HG03571 (cell line): Measurements from ENCODE around the gene SYNPO2.

Experiments
- ATAC-seq: cut with Tn5 transposase; IDR thresholded peaks from one replicate; pipeline ENCODE4 v1.9.1; 2021; ENCODE audit not compliant: unreplicated experiment

SYNPO2 gene, protein sequence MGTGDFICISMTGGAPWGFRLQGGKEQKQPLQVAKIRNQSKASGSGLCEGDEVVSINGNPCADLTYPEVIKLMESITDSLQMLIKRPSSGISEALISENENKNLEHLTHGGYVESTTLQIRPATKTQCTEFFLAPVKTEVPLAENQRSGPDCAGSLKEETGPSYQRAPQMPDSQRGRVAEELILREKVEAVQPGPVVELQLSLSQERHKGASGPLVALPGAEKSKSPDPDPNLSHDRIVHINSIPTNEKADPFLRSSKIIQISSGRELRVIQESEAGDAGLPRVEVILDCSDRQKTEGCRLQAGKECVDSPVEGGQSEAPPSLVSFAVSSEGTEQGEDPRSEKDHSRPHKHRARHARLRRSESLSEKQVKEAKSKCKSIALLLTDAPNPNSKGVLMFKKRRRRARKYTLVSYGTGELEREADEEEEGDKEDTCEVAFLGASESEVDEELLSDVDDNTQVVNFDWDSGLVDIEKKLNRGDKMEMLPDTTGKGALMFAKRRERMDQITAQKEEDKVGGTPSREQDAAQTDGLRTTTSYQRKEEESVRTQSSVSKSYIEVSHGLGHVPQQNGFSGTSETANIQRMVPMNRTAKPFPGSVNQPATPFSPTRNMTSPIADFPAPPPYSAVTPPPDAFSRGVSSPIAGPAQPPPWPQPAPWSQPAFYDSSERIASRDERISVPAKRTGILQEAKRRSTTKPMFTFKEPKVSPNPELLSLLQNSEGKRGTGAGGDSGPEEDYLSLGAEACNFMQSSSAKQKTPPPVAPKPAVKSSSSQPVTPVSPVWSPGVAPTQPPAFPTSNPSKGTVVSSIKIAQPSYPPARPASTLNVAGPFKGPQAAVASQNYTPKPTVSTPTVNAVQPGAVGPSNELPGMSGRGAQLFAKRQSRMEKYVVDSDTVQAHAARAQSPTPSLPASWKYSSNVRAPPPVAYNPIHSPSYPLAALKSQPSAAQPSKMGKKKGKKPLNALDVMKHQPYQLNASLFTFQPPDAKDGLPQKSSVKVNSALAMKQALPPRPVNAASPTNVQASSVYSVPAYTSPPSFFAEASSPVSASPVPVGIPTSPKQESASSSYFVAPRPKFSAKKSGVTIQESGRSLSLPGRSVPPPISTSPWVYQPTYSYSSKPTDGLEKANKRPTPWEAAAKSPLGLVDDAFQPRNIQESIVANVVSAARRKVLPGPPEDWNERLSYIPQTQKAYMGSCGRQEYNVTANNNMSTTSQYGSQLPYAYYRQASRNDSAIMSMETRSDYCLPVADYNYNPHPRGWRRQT

DNA sequence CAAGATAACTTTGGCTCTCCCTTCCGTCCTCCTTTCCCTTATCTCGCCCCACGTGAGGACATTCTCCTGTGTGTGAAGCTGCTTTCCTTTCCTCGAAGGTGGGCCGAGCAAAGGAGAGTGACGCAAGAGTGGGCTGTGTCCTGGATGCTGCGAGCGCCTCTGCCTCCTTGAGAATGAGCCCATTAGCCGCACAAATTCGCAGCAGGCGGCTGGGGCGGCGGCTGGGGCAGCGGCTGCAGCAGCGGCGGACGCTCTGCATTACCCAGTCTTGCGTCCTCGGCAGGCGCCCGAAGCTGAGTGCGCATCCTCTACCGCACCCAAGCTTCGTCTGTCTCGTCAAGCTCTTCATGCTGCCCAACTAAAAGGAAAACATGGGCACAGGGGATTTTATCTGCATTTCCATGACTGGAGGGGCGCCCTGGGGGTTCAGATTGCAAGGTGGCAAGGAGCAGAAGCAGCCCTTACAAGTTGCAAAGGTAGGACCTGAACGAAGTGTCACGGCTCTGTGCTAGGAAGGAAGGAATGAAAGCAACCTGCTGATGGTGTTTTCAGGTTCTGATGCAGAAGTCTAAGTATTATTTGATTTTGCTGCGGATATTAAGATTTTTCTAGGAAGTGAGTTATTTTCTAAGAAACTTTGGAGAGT is at the start of gene SYNPO2:
TSS of gene SYNPO2 (plus strand) at position 189 of the 646 bp plus-strand sequence. CDS start at position 372, 183 bp downstream.
- peak; percentile 86 for ATAC-seq

GRCh38 chr4:118839221-118839927 is 49.3 kb upstream of the SYNPO2 start:
- ATAC-seq: no peak

- ATAC-seq: no peak
These were observed 46.6 kb upstream of the SYNPO2 start for GRCh38 chr4:118842055-118842454.

- no peak for ATAC-seq
These were observed 45.4 kb upstream of the SYNPO2 start for GRCh38 chr4:118843237-118843636.

- ATAC-seq: no peak
These were observed 43.1 kb upstream of the SYNPO2 start for GRCh38 chr4:118845552-118846050.

DNA sequence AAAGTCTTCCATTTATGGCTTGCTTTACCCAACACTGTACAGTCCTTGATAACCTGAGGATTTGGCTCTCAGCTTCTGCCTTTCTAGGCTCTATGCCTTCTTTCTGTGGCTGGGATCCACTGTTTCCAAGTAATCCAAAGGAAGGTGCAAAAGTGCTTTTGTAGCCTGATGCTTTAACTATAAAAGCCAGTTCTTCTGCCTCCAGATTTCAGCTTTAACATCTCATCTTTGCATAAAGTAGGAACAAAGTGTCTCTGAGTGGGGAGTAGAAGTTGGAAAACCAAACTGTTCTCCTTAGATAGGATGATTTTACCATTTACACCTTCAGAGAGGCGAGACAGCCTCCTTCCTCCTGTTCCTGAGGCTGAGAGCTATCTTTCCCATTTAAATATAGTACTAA is 41.7 kb upstream of the SYNPO2 start:
- no peak for ATAC-seq

GRCh38 chr4:118848242-118848641 is 40.4 kb upstream of the SYNPO2 start:
- no peak for ATAC-seq

DNA sequence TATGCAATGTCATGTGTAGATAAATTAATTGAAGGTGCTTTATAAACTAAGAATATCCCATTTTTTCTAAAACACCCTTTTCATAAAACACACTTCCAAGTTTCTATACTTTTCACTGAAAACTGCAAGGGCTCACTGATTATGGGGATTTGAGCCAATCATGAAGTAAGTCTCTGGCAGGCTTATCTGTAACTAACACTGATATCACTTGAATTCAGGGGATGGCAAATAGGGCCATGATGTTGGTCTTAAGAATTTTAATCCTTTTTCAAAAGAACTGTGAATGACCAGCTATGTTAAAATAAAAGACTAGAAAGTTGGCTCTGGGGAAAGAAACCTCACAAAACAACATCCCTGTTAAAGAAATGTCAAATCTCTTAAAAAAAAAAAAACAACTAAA is 39.8 kb upstream of the SYNPO2 start:
- ATAC-seq: no peak

DNA sequence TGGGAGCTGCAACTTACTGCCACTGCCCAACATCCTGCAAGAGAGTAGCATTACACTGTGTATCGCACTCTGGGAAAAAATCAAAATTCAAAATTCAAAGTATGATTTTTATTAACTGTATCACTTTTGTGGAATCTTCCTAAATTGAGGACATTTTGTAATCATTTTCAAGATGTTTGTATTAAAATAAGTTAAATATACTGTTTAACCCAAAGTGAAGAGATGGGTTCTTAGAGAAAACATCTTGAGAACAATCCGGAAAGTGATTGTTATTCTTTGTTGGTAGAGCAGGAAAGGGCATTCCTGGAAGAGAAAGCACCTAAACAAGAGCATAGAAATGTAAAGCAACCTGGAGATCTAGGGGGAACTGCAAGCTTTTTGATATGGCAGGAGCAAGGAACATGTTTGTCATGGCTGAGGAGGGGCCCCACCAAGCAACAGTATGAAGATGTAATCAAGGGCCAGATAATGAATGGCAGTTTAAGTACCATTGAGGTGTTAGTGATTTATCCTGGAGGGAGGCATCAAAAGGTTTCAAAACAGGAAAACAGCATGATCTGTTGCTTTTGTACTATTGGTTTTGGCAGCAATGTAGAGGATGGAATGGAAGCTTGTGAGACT is 38.7 kb upstream of the SYNPO2 start:
- no peak for ATAC-seq

GRCh38 chr4:118850488-118851173 is 38.0 kb upstream of the SYNPO2 start:
- peak; percentile 85 for ATAC-seq

DNA sequence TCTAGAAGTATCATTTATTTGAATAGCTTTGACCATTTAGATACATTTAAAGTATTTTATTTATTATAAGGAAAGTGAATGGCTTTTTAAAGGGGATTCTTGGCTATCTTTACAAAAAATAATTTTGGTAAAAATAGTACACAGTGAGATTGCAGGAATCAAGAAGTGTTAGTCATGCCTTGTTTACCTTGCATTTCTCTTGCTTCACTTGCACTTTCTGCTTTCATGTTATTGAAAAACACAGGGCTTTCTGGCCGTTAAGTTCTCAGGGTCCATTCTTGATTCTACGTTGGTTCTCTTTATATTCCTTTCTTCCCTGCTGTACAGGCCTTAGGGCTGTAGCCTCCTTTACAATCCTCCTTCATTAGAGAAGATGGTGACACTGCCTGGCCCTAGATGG is 30.9 kb upstream of the SYNPO2 start:
- no peak for ATAC-seq

DNA sequence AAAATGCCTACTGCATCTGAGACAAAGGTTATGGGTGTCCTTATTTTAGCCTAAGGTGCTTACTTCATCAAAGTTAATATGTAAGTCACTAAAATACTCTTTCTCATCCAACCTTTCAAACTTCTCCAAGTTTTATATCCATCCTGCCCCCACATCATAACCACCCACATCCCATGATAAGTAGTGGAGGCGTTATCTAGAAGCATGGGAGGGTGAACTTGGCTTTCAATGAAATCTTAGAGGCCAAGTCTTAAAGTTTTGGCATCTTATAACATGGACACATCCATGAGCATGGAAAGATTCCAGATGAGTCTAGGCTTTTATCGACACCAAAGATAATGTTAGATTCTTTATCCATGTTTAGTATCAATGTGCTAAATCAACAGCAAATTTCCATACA is 29.9 kb upstream of the SYNPO2 start:
- ATAC-seq: no peak

DNA sequence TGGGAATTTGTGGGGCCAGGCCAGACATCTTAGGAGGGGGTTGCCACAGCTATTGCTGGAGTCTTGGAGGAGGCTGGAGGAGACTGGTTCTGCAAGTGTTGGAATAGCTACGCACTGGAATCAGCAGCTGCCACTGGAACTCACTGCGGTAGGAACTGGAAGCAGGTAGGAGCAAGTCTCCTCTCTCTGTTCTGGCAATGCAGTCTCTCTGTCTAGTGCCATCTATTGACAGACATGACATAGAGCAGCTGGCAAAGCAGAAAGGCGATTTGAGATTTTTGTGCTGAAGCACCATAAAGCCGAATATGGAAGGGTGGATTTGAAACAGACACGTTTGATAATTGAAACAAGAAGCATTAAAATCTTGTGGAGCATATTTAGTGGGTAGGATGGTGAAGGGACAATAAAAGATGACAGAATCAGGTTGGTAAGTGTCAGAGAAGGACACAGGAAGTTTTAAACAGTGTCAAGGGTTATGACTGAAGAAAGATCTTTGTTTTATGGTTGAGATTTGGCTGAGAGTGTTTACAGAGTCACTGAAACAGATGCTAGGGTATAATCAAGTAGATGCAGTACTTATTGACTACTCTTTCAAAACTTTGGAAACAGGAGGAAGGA is 23.5 kb upstream of the SYNPO2 start:
- ATAC-seq: peak; percentile 72

DNA sequence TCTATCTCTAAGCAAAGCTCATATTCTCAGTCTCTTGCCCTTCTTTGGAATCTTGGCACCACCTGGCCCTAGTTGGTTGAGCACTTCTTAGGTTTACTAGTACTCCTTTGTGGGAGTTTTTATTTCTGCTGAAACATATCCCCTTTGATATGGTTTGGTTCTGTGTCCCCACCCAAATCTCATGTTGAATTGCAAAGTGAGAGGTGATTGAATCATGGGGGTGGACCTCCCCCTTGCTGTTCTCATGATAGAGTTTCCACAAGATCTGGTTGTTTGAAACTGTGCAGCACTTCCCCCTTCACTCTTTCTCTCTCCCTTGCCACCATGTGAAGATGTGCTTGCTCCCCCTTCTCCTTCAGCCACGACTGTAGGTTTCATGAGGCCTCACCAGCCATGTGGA is 22.2 kb upstream of the SYNPO2 start:
- no peak for ATAC-seq

- ATAC-seq: no peak
These were observed 21.2 kb upstream of the SYNPO2 start for GRCh38 chr4:118867311-118868067.

DNA sequence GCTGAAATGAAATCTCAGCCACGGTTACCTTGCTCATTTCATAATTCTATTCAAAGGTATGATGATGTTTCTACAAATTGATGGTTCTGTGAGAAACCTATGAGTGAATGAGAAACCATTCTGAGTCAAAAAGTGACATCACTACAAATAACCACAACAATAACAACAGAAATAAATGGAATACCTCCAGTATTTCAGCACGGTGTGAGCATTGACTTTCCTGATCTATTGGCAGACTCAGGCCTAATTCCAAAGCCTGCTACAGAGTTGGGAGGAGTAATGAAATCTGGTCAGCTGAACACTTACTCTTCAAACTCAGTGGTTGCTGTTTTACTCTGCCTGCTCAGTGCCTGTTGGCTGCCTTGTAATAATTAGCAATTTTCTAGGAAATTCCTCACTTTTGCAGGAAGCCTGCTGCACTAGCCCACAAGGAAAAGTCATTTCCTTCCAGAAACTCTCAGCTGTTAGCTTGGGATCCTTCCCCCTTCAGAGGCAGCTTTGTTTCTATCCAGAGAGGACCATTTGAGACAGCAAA is 18.8 kb upstream of the SYNPO2 start:
- no peak for ATAC-seq

DNA sequence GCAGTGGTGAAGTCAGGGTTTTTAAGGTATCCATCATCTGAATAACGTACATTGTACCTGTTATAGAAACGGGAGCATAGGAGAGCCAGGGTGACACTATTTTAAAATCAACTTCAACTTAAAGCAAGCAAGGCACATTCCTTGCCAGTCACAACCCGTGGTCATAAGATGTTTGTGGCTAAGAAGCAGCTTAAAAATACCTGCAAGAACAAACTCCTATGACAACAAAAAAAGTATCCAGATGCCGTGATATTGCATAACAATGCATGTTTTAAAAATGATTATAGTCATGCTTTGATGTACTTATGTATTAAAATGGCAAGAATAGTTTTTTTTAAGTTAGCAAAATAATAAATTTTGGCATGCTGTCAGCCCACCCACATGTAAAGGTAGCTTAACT is 16.5 kb upstream of the SYNPO2 start:
- no peak for ATAC-seq
